ENCODE results near the gene MACC1.

DNA sequence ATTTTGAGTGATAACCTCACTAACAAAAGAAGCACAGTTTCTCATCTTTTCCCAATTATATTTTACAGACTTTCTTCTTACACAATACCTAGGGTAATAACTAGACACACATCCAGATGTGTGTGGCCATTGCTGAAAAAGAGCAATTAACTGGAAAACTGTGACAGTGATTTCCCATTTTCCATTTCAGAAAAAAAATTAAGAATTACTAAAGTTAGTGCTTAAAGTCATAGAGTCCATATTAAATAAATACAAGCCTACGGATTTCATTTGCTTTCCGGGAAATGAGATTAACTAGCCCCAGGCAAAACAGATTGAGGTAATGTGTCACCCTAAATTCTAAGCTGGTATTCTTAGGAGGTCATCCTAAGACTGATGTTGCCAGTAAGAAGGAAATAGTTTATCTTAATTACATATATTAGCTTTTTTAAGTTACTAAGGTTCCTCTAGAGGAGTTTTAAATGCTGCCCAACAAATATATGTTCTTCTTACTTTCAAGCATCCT, 10.2 kb upstream of the MACC1 start:
- TF ChIP-seq, protein P1, sequence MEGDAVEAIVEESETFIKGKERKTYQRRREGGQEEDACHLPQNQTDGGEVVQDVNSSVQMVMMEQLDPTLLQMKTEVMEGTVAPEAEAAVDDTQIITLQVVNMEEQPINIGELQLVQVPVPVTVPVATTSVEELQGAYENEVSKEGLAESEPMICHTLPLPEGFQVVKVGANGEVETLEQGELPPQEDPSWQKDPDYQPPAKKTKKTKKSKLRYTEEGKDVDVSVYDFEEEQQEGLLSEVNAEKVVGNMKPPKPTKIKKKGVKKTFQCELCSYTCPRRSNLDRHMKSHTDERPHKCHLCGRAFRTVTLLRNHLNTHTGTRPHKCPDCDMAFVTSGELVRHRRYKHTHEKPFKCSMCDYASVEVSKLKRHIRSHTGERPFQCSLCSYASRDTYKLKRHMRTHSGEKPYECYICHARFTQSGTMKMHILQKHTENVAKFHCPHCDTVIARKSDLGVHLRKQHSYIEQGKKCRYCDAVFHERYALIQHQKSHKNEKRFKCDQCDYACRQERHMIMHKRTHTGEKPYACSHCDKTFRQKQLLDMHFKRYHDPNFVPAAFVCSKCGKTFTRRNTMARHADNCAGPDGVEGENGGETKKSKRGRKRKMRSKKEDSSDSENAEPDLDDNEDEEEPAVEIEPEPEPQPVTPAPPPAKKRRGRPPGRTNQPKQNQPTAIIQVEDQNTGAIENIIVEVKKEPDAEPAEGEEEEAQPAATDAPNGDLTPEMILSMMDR (conservative IDR thresholded peaks at IDR 0.05) = no peak
- no peak for TF ChIP-seq ZFX (IDR thresholded peaks at IDR 0.05)

Measured in C4-2B (cell line).